WI38 (cell line): ENCODE measurements around the gene ADAMTSL1.

Source experiments
- H3K4me3 ChIP-seq: 2 replicates; pipeline ENCODE4 v1.5.1; 2011; ENCODE audit warnings: low read depth, mild to moderate bottlenecking, control low read depth, low read length
- TF ChIP-seq, protein P1 (sequence below): IDR thresholded peaks from 2 replicates; pipeline ENCODE4 v1.5.1; 2012; ENCODE audit warnings: low read depth, mild to moderate bottlenecking, control low read depth, low read length

ADAMTSL1 gene

DNA sequence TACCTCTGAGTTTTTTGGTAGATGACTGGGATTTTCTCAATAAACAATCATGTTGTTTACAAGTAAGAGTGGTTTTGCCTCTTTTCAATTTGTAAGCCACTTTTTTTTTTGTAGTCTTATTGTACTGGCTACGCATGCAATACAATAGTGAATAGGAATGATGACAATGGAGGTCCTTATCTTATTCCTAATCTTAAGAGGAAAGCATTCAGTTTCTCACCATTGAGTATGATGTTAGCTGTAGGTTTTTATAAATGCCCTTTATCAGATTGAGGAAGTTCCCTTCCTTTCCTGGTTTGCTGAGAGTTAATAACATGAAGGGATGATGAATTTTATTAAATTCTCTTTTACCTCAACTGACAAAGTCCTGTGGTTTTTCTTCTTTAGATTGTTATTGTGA, 155.2 kb downstream of the ADAMTSL1 start:
- TF ChIP-seq, protein P1, sequence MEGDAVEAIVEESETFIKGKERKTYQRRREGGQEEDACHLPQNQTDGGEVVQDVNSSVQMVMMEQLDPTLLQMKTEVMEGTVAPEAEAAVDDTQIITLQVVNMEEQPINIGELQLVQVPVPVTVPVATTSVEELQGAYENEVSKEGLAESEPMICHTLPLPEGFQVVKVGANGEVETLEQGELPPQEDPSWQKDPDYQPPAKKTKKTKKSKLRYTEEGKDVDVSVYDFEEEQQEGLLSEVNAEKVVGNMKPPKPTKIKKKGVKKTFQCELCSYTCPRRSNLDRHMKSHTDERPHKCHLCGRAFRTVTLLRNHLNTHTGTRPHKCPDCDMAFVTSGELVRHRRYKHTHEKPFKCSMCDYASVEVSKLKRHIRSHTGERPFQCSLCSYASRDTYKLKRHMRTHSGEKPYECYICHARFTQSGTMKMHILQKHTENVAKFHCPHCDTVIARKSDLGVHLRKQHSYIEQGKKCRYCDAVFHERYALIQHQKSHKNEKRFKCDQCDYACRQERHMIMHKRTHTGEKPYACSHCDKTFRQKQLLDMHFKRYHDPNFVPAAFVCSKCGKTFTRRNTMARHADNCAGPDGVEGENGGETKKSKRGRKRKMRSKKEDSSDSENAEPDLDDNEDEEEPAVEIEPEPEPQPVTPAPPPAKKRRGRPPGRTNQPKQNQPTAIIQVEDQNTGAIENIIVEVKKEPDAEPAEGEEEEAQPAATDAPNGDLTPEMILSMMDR = no peak
- H3K4me3 ChIP-seq = no peak overlapping the region

GRCh38 chr9:18632632-18633403, 158.9 kb downstream of the ADAMTSL1 start:
- no peak overlapping the region for H3K4me3 ChIP-seq

GRCh38 chr9:18636781-18637180, 162.8 kb downstream of the ADAMTSL1 start:
- no peak overlapping the region for H3K4me3 ChIP-seq
- TF ChIP-seq, protein P1 = no peak

More at GRCh38 chr9:18632632-18633403, 158.9 kb downstream of the ADAMTSL1 start:
- TF ChIP-seq, protein P1 = no peak

- H3K4me3 ChIP-seq = no peak overlapping the region
- TF ChIP-seq, protein P1 = no peak
These were observed 164.7 kb downstream of the ADAMTSL1 start for GRCh38 chr9:18638371-18639249.

- no peak overlapping the region for H3K4me3 ChIP-seq
- TF ChIP-seq, protein P1 = no peak
These were observed 166.0 kb downstream of the ADAMTSL1 start for GRCh38 chr9:18639911-18640310.

DNA sequence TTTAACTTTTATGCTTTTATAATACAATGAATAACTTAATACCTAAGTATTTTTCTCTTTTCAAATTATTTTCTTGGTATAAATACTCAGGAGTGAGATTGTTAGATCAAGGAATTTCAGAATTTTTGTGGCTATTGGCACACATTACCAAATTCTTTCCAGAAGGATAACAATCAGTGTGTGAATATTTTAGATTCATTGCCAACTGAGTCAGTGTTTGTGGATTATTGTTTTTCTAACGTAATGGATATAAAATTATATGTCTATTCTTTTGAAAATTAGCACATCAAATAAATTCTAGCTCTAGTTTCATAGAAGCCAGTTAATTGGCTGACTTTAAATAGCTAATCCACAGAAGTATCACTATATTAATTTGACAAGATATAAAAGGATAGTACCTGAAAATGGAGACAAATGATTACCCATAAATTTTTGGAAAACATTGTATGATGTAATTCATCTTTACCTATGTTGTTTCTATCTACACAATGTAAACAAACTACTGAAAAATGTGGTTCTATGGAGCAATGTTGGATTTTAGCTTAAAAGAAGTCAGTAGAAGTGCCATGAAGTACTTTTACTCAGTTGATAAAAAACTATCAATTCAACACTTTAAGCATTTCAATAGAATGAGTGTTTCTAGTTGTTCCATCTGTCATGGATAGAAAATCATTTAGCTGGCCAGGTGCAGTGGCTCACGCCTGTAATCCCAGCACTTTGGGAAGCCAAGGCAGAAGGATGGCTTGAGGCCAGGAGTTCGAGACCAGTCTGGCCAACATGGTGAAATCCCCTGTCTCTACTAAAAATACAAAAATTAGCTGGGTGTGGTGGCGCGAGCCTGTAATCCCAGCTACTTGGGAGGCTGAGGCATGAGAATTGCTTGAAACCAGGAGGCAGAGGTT, 185.1 kb downstream of the ADAMTSL1 start:
- TF ChIP-seq, protein P1 = no peak
- no peak overlapping the region for H3K4me3 ChIP-seq
